Loucy (cell line): ENCODE data around the gene ZNF396.

Source experiments
- CTCF ChIP-seq: fragments of 200-600 bp; sonication (generic); conservative IDR thresholded peaks from 2 replicates; pipeline ENCODE4 v1.5.1; 2014; ENCODE audit warnings: mild to moderate bottlenecking, antibody characterized with exemption, low read length
- EZH2phosphoT487 ChIP-seq: fragments of 200-600 bp; IDR thresholded peaks from 2 replicates; pipeline ENCODE4 v1.6.1; 2018; ENCODE audit warnings: antibody characterized with exemption, mild to moderate bottlenecking, moderate library complexity, borderline replicate concordance

- TF ChIP-seq CTCF (no peak), EZH2phosphoT487 (no peak)
Measured at GRCh38 chr18:35331367-35332087, 45.6 kb downstream of the ZNF396 start.
